ENCODE data around the gene ANKS1A.

GRCh38 chr6:35128042-35128441 is 239.0 kb downstream of the ANKS1A start:
- TF ChIP-seq MAX (IDR thresholded peaks at IDR 0.05) (no peak), REST (IDR thresholded peaks at IDR 0.05; ENCODE audit: low read depth) (no peak), YY1 (IDR thresholded peaks at IDR 0.05; ENCODE audit: low read depth) (no peak), FOXM1 (IDR thresholded peaks at IDR 0.05; ENCODE audit: borderline replicate concordance, low read depth) (no peak), EGR1 (IDR thresholded peaks at IDR 0.05) (no peak), ZBTB7A (IDR thresholded peaks at IDR 0.05; ENCODE audit: low read depth) (no peak), RAD21 (IDR thresholded peaks at IDR 0.05; ENCODE audit: low read depth) (no peak), TAF1 (IDR thresholded peaks at IDR 0.05; ENCODE audit: low read depth) (no peak), EP300 (IDR thresholded peaks at IDR 0.05; ENCODE audit: borderline replicate concordance) (no peak), TCF12 (IDR thresholded peaks at IDR 0.05; ENCODE audit: low read depth) (no peak)
